ENCODE data around the gene TBC1D8B.

GRCh38 chrX:106874075-106874474 lies 71.6 kb downstream of the TBC1D8B start:
- TF ChIP-seq FOSL1 (CRISPR knock-in tag; IDR thresholded peaks at IDR 0.05; ENCODE audit: borderline replicate concordance), result no peak
- TF ChIP-seq RFX1 (IDR thresholded peaks at IDR 0.05), result no peak
- no peak for TF ChIP-seq GABPA (IDR thresholded peaks at IDR 0.05; ENCODE audit: low read depth, low read length)
- no peak for TF ChIP-seq GABPA (CRISPR knock-in tag; IDR thresholded peaks at IDR 0.05; ENCODE audit: low read depth)
- no peak for TF ChIP-seq RXRA (CRISPR knock-in tag; IDR thresholded peaks at IDR 0.05)
- no peak for TF ChIP-seq ZHX1 (CRISPR knock-in tag; IDR thresholded peaks at IDR 0.05; ENCODE audit: low read depth)
- TF ChIP-seq TBL1XR1 (IDR thresholded peaks at IDR 0.05; ENCODE audit: borderline replicate concordance, low read length, partially characterized antibody), result no peak
- no peak for TF ChIP-seq ZNF317 (CRISPR knock-in tag; IDR thresholded peaks at IDR 0.05)
- no peak for TF ChIP-seq SYNCRIP (IDR thresholded peaks at IDR 0.05; ENCODE audit: insufficient read depth, low read depth, low read length)
- no peak for TF ChIP-seq ARNTL (CRISPR knock-in tag; IDR thresholded peaks at IDR 0.05)
- TF ChIP-seq ZBTB42 (CRISPR knock-in tag; IDR thresholded peaks at IDR 0.05), result no peak
- no peak for TF ChIP-seq GATA4 (IDR thresholded peaks at IDR 0.05; ENCODE audit: borderline replicate concordance, low read depth)
- no peak for TF ChIP-seq RAD21 (CRISPR knock-in tag; IDR thresholded peaks at IDR 0.05)

Data from HepG2 (cell line).